Measurements from ENCODE around the gene IGLL1.
"Not testable (repeated sequence)": the region's sequence is repeated elsewhere in the genome, so short reads cannot be mapped to it uniquely, and the experiment has no call there.

IGLL1 gene

GRCh38 chr22:23591201-23591791, 11.2 kb upstream of the IGLL1 start:
- DNase-seq, result peak; percentile 76

GRCh38 chr22:23583836-23584235, 3.7 kb upstream of the IGLL1 start:
- peak; percentile 17 for DNase-seq

DNA sequence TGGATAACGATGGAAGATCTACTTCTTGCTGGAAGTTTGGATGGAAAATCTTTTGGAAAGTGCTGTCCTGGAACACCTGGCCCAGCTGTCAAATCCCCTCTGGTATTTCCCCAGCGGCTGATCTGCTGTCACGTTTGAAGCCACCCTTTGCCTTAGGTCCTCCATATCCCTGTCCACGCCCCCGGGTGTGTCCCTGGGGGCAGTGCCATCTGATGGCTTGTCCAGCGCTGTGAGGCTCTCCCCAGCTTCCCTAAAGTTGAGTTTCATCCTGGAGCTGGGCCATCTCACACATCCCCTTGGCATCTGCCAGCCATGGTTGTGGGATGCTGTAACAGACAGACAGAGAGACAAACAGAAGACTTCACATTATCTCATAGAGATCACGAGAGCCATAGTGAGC, 3.1 kb upstream of the IGLL1 start:
- DNase-seq, result no peak

DNA sequence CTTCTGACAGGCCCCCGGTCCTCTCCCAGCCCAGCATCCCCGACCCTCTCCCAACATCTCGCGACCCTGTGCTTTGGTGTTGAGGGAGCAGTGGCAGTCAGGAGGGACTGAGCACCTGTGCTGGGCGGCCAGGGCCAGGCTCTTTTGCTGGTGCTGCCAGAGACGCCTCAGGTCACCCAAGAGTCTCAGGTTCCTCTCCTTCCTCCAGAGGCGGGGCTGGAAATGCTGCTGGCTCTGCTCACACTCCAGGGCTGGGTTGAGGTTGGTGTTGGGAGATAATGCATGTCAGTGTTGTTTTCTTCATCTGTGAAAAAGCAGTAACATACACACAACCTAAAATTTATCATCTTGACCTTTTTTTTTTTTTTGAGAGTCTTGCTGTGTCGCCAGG, 1.2 kb upstream of the IGLL1 start:
- DNase-seq, result peak; percentile 90

- peak; percentile 91 for DNase-seq
Observed at GRCh38 chr22:23580576-23581259, 628 bp upstream of the IGLL1 start.

DNA sequence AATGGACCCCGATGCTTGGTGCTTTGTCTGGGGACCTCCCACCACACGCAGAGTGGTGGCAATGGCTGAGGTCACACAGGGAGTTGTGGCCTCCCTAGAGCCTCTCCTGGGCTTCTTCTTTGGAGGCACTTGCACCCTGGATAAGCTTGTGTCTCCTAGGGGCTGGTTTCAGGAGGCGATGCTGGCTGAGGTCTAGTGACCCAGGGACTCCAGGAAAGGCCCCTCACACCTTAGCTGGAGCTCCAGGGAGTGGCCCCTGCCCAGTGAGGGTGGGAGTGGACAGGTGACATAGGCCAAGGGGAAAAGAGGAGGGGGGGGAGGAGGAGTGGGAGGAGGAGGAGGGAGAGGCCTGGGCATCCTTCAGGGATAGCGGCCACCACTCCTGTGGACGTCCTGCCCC, 810 bp downstream of the IGLL1 start:
- no peak for DNase-seq

DNA sequence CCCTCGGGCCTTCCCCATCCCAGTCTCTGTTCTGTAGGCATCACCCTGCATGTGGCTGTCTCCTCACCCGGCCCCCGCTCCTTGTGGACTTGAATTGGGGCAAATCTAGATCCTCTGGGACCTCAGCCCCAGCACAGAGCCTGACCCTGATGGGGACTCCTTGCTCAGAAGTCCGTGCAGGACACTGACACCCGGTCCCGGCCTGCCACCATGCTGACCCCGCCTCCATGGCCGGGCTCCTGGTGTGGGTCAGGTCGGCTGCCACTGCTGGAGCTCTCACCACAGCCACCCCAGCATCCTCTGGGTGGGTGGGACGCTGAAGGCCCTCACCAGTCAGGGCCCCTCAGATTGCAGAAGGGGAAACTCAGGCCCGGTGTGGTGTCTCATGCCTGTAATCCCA, 1.8 kb downstream of the IGLL1 start:
- peak; percentile 16 for DNase-seq

GRCh38 chr22:23576681-23577080, 3.4 kb downstream of the IGLL1 start:
- no peak for DNase-seq

DNA sequence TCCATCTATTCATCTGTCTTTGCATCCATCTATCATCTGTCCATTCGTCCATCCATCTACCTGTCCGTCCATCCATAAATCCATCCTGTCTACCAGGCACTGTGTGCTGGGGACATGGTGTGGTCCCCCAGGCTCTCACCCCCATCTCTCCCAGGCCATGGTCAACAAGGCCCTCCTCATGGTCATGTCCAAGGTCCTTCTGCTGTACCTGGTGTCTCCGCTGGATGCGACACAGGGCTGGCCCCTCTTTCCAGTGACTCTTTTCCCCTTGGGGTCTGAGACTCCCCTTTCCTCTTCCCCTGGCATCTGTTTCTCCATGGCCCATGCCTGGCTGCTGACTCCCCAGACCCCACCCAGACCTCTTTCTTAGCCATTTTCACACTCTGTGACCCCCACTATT, 4.5 kb downstream of the IGLL1 start:
- DNase-seq, result no peak

DNA sequence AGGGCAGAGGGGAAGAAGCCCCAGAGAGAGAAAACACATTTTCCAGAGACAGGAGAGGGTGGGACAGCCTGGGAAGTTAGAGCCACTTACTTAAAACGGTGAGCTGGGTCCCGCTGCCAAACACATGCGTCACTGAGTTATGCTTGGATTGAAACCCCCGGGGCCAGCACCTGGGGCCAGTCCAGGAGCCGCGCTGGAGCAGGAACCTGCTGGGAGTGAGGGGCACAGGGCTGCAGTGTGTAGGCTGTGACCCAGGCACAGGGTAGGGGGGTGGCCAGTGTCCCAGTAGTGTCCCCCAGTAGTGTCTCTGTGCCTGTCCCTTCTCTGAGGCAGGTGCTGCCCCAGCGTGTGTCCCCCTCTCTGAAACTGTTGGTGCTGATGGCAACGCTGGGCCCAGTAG, 5.2 kb downstream of the IGLL1 start:
- DNase-seq, result no peak

DNA sequence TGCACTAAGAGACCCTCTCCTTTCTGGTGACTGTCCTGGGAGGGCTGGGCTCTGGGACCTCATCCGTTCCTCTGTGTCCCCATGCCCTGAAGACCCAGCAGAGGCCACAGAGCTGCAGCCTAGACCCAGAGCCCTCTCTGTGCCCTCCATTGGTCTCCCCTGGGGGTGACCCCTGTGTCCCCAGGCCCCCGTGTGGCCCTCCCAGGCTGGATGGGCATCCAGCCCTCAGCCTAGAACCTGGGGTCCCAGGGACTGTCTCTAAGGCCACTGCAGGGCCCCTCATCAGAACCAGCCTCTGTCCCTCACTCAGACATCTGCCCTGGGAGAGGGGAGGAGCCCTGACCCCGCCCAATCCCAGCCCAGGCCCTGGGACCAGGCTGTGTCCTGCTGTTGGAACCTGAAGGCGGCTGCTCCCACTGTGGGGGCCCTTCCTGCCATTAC, 5.7 kb downstream of the IGLL1 start:
- peak; percentile 28 for DNase-seq

GRCh38 chr22:23573701-23574235, 6.3 kb downstream of the IGLL1 start:
- not testable (repeated sequence) for DNase-seq

DNA sequence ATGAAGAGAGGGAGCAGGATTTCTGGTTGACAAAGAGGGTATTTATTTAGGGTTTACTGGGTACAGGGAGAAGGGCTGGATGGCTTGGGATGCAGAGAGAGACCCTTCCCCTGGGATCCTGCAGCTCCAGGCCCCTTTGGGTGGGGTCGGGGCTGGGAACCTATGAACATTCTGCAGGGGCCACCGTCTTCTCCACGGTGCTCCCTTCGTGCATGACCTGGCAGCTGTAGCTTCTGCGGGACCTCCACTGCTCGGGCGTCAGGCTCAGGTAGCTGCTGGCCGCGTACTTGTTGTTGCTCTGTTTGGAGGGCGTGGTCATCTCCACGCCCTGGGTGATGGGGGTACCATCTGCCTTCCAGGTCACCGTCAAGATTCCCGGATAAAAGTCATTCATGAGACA, 7.0 kb downstream of the IGLL1 start:
- not testable (repeated sequence) for DNase-seq

- no peak for DNase-seq
Observed at GRCh38 chr22:23571486-23571885, 8.6 kb downstream of the IGLL1 start.

GRCh38 chr22:23570681-23571080, 9.4 kb downstream of the IGLL1 start:
- DNase-seq, result no peak

GRCh38 chr22:23569716-23570115, 10.4 kb downstream of the IGLL1 start:
- DNase-seq, result no peak

GRCh38 chr22:23569291-23569690, 10.8 kb downstream of the IGLL1 start:
- no peak for DNase-seq

- no peak for DNase-seq
Observed at GRCh38 chr22:23566705-23567475, 13.2 kb downstream of the IGLL1 start.

DNA sequence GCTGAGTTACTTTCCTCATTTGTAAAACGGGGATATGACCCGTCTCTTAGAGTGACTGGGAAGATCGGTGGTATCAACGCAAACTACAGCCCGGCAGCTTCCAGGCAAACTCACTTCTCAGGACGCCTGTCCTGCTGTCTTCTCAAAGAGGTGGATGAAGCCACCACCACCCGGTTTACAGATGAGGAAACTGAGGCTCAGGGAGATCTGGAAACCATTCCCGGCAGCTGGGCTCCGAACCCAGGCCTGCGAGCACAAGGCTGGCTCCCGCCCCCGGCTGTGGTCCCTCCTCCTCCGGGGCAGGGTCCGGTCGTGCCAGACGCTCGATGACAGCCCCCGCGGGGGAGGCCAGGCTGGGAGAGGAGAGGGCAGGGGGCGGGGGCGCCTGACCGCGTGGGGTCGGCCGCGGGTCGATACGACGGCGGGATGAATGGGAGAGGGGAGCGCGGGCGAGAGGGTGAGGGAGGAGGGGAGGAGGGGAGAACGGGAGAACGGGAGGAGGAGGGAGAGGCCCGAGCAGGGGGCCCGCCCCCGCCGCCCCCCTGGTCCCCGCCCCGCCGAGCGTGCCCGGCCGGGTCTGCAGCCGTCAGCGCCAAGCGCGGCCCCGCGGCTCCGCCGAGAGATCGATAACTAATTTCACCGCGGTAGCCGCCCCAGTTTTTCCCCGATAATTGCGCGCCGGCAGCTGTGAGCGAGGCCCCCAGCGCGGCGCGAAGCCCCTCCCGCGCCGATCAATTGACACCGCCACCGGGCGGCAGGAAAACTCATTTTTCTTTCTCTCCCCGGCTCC, 14.0 kb downstream of the IGLL1 start:
- DNase-seq, result peak; percentile 30

GRCh38 chr22:23565305-23565914, 14.7 kb downstream of the IGLL1 start:
- peak; percentile 62 for DNase-seq

DNA sequence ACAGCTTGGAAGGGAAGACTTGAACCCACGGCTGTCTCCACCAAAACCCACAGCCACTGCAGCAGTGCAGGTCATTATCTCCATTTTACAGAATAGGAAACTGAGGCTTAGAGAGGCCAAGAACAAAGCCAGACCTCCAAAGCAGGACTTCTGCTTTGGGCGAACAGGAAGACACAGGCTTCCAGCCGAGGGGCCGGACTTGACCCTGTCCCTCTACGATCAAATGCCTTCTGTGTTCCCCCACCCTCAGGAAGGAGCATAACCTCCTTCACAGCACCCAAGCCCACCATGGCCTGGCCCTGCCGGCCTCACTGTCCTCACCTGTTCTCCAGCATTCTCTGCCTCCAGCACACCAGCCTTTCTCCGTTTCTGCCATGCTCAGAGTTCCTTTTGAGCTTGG, 15.8 kb downstream of the IGLL1 start:
- DNase-seq, result no peak

DNA sequence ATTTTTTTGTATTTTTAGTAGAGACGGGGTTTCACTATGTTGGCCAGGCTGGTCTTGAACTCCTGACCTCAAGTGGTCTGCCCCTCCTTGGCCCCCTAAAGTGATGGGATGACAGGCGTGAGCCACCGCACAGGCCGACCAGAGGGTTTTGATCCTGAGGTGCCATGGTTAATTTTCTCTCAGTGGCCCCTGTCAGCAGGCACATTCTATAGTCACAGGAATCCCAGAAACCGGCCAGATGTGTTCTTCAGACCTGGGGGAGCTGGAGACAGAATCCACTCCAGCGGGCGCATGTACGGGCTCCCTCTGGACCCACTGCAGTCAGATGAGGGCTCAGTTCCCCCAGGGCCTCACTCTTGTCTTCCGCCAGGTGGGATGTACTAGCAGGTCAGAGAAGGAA, 17.0 kb downstream of the IGLL1 start:
- DNase-seq, result no peak

DNA sequence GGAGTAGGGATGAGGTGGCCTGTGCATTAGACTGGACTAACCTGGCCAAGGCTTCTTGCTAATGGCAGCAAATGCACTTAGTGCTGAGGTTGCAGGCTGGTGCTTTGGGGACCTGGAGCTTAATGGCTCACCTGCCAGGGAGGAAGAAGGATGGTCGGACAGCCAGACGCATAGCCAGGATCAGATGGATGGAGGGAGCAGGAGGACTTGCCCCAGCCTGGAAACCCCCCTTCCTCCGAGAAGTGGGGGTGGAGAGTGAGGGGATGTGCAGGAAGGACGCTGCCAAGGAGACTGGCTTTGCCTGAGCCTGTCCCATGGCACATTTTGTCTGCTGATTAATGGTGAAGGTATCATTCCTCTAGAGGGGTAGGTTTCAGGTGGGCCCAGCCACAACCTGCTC, 17.9 kb downstream of the IGLL1 start:
- no peak for DNase-seq

All from hematopoietic multipotent progenitor cell treated with erythropoietin and hydrocortisone succinate and interleukin-3 and kit ligand, for 6 days (in vitro differentiated cells).